Fibroblast of lung (primary cell): ENCODE measurements around the gene FHOD3.

Experiments used
- EZH2 ChIP-seq: IDR thresholded peaks from 2 replicates; pipeline ENCODE4 v1.5.1; 2012; ENCODE audit warnings: low read length, control low read depth, mild to moderate bottlenecking; ENCODE audit errors: missing control alignments
- TF ChIP-seq, protein P1 (sequence below), 2 donors: IDR thresholded peaks in 1 of 2; conservative IDR thresholded peaks in 1 of 2; 1 replicate in 1 of 2; 2 replicates in 1 of 2; pipeline ENCODE4 v1.5.1; 2011 to 2012; ENCODE audit warnings: low read length in 2 of 2, control low read depth in 1 of 2, inconsistent platforms in 1 of 2, low read depth in 1 of 2, mild to moderate bottlenecking in 1 of 2

DNA sequence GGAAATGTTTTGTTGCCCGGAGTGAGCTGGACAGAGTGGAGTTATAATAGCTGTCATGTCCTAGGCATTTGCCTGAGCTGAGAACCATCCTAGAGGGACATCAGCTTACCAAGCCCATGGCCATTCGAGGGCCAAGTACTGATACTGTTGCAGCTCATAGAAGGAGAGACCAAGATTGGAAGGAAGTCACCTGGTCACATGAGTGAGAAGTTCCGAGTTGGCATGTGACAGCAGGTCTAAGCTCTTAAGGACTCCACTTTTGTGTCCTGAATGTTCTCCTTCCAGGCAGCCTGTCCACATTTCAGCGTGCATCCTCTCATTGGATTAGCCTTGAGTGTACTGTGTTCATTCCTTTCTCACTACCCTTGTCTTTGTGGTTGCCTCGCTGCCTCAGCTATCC lies 4.4 kb downstream of the FHOD3 start:
- TF ChIP-seq, protein P1, sequence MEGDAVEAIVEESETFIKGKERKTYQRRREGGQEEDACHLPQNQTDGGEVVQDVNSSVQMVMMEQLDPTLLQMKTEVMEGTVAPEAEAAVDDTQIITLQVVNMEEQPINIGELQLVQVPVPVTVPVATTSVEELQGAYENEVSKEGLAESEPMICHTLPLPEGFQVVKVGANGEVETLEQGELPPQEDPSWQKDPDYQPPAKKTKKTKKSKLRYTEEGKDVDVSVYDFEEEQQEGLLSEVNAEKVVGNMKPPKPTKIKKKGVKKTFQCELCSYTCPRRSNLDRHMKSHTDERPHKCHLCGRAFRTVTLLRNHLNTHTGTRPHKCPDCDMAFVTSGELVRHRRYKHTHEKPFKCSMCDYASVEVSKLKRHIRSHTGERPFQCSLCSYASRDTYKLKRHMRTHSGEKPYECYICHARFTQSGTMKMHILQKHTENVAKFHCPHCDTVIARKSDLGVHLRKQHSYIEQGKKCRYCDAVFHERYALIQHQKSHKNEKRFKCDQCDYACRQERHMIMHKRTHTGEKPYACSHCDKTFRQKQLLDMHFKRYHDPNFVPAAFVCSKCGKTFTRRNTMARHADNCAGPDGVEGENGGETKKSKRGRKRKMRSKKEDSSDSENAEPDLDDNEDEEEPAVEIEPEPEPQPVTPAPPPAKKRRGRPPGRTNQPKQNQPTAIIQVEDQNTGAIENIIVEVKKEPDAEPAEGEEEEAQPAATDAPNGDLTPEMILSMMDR (conservative IDR thresholded peaks at IDR 0.05 in 1 of 2, IDR thresholded peaks at IDR 0.05 in 1 of 2; ENCODE audit: low read depth in 1 of 2, low read length in 2 of 2): no peak
- TF ChIP-seq EZH2: no peak
